GM12873 (cell line): ENCODE data around the gene HLF.

Experiments used
- CTCF ChIP-seq: IDR thresholded peaks from 2 replicates; pipeline ENCODE4 v1.5.1; 2012; ENCODE audit warnings: low read depth, mild to moderate bottlenecking, moderate library complexity, low read length, control low read depth; ENCODE audit not compliant: insufficient read depth; ENCODE audit errors: missing control alignments

The HLF gene

DNA sequence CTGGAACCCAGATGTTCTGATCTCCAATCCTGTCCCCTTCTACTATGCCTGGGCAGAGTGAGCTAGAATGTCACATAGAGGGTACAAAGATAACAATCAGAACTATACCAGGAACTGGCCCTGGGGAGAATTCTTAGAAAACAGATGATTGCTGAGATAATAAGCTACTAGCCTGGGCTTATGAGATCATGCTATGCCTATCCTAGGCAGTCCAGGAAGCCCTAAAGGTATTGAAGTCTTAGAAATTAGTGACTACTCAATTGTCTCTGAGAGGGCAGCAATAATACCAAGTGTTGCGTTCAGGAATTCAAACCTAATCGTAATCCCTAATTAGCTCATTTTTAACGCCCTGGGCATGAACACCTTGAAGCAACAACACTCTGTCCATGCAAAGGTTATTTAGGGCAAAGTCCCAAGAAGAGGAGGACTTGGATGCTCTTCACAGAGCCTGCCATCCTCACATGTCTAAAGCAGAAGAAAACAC is 79.8 kb downstream of the HLF start:
- TF ChIP-seq CTCF: no peak

DNA sequence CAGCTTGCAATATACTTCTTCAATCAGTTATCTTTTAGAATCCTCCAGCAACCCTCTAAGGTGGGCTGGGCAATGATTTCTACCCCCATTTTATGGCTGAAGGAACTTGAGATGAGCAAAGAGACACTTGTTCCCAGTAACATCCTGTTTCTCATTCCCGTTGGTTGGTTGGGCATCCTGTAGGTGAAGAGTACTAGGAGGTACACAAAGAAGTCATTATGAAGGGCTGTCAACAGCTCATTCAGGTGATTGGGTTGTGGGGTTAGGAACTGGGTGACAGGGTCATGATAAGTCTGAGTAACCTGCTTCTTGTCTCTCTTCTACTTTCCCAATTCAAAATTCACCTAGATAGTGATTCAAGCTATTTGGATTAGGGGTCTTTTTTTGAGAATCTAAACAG is 80.4 kb downstream of the HLF start:
- TF ChIP-seq CTCF: no peak

DNA sequence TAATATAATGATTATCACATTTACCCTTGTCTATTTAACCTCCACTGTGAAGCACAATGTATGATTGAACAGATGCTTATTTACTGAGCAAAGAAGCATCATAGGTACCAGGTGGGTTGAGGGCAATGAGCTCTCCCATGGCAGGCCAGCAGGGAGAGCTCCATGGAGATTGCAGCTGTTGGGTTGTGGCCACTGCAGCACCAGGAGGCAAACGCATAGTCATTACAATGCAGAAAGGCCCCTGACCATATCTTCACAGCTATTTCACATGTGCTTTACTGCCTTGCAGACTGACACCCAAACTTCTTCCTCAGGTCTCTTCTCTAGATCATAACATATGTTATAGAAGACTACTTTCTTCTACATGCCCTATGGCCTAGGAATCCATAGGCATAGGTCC is 81.9 kb downstream of the HLF start:
- TF ChIP-seq CTCF: peak; percentile 2

GRCh38 chr17:55347341-55347740 is 82.6 kb downstream of the HLF start:
- no peak for TF ChIP-seq CTCF

DNA sequence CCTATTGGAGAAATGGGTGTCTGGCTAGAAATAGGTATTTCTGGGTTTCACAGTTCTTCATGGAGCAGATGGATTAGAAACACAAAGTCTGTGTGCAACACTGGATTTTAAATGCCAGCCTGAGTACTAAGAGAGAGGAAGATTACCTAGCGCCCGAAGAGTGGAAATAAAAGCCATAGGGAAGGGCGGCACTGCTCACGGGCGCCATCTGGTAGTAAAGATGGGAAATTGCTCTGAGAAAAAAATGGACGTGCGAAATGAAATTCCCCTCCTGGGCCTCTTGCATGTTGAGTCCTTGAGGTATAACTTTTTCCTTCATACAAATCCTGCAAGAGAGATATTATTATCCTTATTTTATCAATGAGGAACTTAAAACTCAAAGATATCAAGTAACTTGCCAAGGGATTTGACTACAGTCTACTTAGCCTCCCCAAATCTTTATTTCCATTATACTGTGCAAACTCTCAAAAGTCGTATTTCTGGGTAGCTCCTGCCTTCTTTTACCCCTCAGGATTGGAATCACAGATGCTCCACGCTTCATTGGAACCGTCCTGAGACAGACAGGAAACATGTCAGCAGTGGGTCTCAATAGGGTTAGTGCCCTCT is 84.1 kb downstream of the HLF start:
- peak; percentile 81 for TF ChIP-seq CTCF

GRCh38 chr17:55350825-55351205 is 86.1 kb downstream of the HLF start:
- TF ChIP-seq CTCF: no peak

DNA sequence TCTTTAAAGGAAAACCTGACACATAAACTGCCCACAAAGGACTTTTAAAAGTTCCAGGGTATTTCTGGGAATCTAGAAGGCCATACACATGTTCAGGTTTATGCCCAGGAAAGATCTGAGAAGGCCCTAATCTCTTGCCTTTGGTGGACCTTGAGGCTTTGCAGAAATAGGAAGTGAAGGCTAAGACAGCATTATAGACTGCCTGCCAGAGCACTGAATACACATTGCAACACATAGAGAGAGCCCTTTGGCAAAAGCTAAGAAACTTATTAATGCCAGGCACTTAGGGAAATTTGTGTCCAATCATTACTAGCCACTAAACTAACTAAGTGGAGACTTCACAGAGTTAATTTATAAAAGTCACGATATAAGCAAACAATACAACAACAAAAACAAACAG is 86.5 kb downstream of the HLF start:
- TF ChIP-seq CTCF: no peak
